PC-3 (cell line): ENCODE data around the gene LMNTD1.

ENCODE experiments used
- EZH2 ChIP-seq: fragments of 300-600 bp; sonication (generic); IDR thresholded peaks from one replicate; pipeline ENCODE4 v1.6.1; 2017; ENCODE audit warnings: antibody characterized with exemption, mild to moderate bottlenecking, low read length; ENCODE audit not compliant: unreplicated experiment
- EZH2phosphoT487 ChIP-seq: fragments of 300-600 bp; sonication (generic); IDR thresholded peaks from 2 replicates; pipeline ENCODE4 v1.6.1; 2018; ENCODE audit warnings: mild to moderate bottlenecking, antibody characterized with exemption, low read length, borderline replicate concordance
- TF ChIP-seq, protein P1 (sequence below): fragments of 300-600 bp; sonication (generic); conservative IDR thresholded peaks from 2 replicates; pipeline ENCODE4 v1.5.1; 2017; ENCODE audit warnings: antibody characterized with exemption, low read depth, mild to moderate bottlenecking, low read length

GRCh38 chr12:25433024-25433423, 120.1 kb downstream of the LMNTD1 start:
- TF ChIP-seq, protein P1, sequence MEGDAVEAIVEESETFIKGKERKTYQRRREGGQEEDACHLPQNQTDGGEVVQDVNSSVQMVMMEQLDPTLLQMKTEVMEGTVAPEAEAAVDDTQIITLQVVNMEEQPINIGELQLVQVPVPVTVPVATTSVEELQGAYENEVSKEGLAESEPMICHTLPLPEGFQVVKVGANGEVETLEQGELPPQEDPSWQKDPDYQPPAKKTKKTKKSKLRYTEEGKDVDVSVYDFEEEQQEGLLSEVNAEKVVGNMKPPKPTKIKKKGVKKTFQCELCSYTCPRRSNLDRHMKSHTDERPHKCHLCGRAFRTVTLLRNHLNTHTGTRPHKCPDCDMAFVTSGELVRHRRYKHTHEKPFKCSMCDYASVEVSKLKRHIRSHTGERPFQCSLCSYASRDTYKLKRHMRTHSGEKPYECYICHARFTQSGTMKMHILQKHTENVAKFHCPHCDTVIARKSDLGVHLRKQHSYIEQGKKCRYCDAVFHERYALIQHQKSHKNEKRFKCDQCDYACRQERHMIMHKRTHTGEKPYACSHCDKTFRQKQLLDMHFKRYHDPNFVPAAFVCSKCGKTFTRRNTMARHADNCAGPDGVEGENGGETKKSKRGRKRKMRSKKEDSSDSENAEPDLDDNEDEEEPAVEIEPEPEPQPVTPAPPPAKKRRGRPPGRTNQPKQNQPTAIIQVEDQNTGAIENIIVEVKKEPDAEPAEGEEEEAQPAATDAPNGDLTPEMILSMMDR, result no peak
- TF ChIP-seq EZH2, result no peak
- TF ChIP-seq EZH2phosphoT487, result no peak
